Smooth muscle cell (in vitro differentiated cells): ENCODE results near the gene KBTBD7. TPM values are rescaled to one million over a fixed set of nuclear protein-coding genes. Genes with fewer than 3 reads are reported as not detected.

Source experiments
- DNase-seq: peaks from one replicate; lab custom pipeline; 2025; ENCODE audit not compliant: unreplicated experiment; lab: John Stamatoyannopoulos, UW
- H2AFZ ChIP-seq: fragments of 200-600 bp; sonication (generic); 2 replicates; pipeline ENCODE4 v1.6.0; 2016; ENCODE audit warnings: antibody characterized with exemption, low read depth, mild to moderate bottlenecking
- H3F3A ChIP-seq: fragments of 200-600 bp; sonication (generic); 2 replicates; pipeline ENCODE4 v1.6.0; 2017; ENCODE audit warnings: antibody characterized with exemption, low read depth
- H3K27ac ChIP-seq: fragments of 200-600 bp; sonication (generic); 2 replicates; pipeline ENCODE4 v1.5.1; 2016; ENCODE audit warnings: low read depth, mild to moderate bottlenecking
- H3K27me3 ChIP-seq: fragments of 200-600 bp; sonication (generic); 2 replicates; pipeline ENCODE4 v1.6.1; 2016; ENCODE audit warnings: low read depth, mild to moderate bottlenecking
- H3K36me3 ChIP-seq: fragments of 200-600 bp; sonication (generic); 2 replicates; pipeline ENCODE4 v1.5.1; 2016; ENCODE audit warnings: low read depth
- H3K4me1 ChIP-seq: fragments of 200-600 bp; sonication (generic); 2 replicates; pipeline ENCODE4 v1.5.1; 2016; ENCODE audit warnings: low read depth
- H3K4me2 ChIP-seq: fragments of 200-600 bp; sonication (generic); 2 replicates; pipeline ENCODE4 v1.6.0; 2016; ENCODE audit warnings: mild to moderate bottlenecking
- H3K4me3 ChIP-seq: fragments of 200-600 bp; sonication (generic); 2 replicates; pipeline ENCODE4 v1.5.1; 2016; ENCODE audit warnings: mild to moderate bottlenecking
- H3K79me2 ChIP-seq: fragments of 200-600 bp; sonication (generic); 2 replicates; pipeline ENCODE4 v1.6.0; 2016; ENCODE audit warnings: low read depth, mild to moderate bottlenecking
- H3K9ac ChIP-seq: fragments of 200-600 bp; sonication (generic); 2 replicates; pipeline ENCODE4 v1.6.0; 2016; ENCODE audit warnings: low read depth
- H3K9me3 ChIP-seq: fragments of 200-600 bp; sonication (generic); replicated peaks from 2 replicates; pipeline ENCODE4 v1.5.1; 2016; ENCODE audit warnings: low read depth
- H4K20me1 ChIP-seq: fragments of 200-600 bp; sonication (generic); 2 replicates; pipeline ENCODE4 v1.6.0; 2016; ENCODE audit warnings: low read depth
- CTCF ChIP-seq: fragments of 200-600 bp; sonication (generic); IDR thresholded peaks from 2 replicates; pipeline ENCODE4 v1.5.1; 2017; ENCODE audit warnings: borderline replicate concordance, mild to moderate bottlenecking, antibody characterized with exemption; ENCODE audit not compliant: insufficient read depth, poor library complexity, severe bottlenecking
- WGBS: methylation state at CpG from one replicate; pipeline ENCODE4 v1.1.7; 2016; ENCODE audit warnings: low lambda C conversion rate; 5-methylcytosine and 5-hydroxymethylcytosine counted together
- polyA plus RNA-seq: library from polyadenylated mRNA; unstranded; fragments of >200 nt; fragmentation: Nextera tagmentation; extraction: Ambion mirVana; gene quantifications from 2 replicates; pipeline ENCODE4 v1.2.1, GENCODE V29; 2016
- total RNA-seq: library from RNA; depleted of rRNA; stranded (reverse); fragments of >200 nt; gene quantifications from 2 replicates; pipeline ENCODE4 v1.2.3, GENCODE V29; 2014

KBTBD7 gene
- total and polyA plus RNA-seq, 2 experiments from 2014 or later, result 3.9 to 6.7 TPM

GRCh38 chr13:41232578-41233480 is 38.5 kb upstream of the KBTBD7 start:
- Histone ChIP-seq H3K4me1 (no peaks in the 10 kb centered on the region), H3K9me3 (no peaks in the 10 kb centered on the region), H4K20me1 (no peaks in the 10 kb centered on the region), H3K36me3 (no peaks in the 10 kb centered on the region), H3K27me3 (no peaks in the 10 kb centered on the region), H3K4me3 (no peak overlapping the region), H3K27ac (no peak overlapping the region), H3K79me2 (no peaks in the 10 kb centered on the region), H3F3A (no peaks in the 10 kb centered on the region), H2AFZ (no peak overlapping the region), H3K4me2 (no peak overlapping the region), H3K9ac (no peak overlapping the region)
- no peak for DNase-seq
- WGBS, result 89% methylated on average over 4 of the region's 4 CpGs
- no peak for TF ChIP-seq CTCF

- Histone ChIP-seq H3K36me3 (no peaks in the 10 kb centered on the region), H3K27ac (no peak overlapping the region), H3K27me3 (no peaks in the 10 kb centered on the region), H2AFZ (no peak overlapping the region), H3K9me3 (no peaks in the 10 kb centered on the region), H4K20me1 (no peaks in the 10 kb centered on the region), H3K9ac (no peak overlapping the region), H3F3A (no peaks in the 10 kb centered on the region), H3K4me3 (no peak overlapping the region), H3K4me2 (no peak overlapping the region), H3K4me1 (no peaks in the 10 kb centered on the region), H3K79me2 (no peaks in the 10 kb centered on the region)
- DNase-seq, result no peak
- no peak for TF ChIP-seq CTCF
- WGBS, result 90% methylated on average over 3 of the region's 3 CpGs
These were observed 37.4 kb upstream of the KBTBD7 start for GRCh38 chr13:41231786-41232185.

GRCh38 chr13:41231025-41231677 is 36.8 kb upstream of the KBTBD7 start:
- H3K4me2 ChIP-seq, result no peak overlapping the region
- H3K4me1 ChIP-seq, result no peaks in the 10 kb centered on the region
- 100% methylated on average over 2 of the region's 2 CpGs for WGBS
- H3K4me3 ChIP-seq, result no peak overlapping the region
- no peaks in the 10 kb centered on the region for H3F3A ChIP-seq
- no peaks in the 10 kb centered on the region for H3K27me3 ChIP-seq
- H3K9me3 ChIP-seq, result no peaks in the 10 kb centered on the region
- H3K79me2 ChIP-seq, result no peaks in the 10 kb centered on the region
- no peak overlapping the region for H2AFZ ChIP-seq
- TF ChIP-seq CTCF, result no peak
- no peak overlapping the region for H3K9ac ChIP-seq
- H4K20me1 ChIP-seq, result no peaks in the 10 kb centered on the region
- DNase-seq, result no peak
- H3K27ac ChIP-seq, result no peak overlapping the region
- H3K36me3 ChIP-seq, result no peaks in the 10 kb centered on the region
